ENCODE data around the gene KRT35. TPM values are rescaled to one million over a fixed set of nuclear protein-coding genes. Genes with fewer than 3 reads are reported as not detected.

Gene KRT35
- total and polyA plus RNA-seq, 7 donors = not detected

GRCh38 chr17:41491476-41491875 is 10.5 kb upstream of the KRT35 start:
- Histone ChIP-seq H3K4me1 (no peaks in the 10 kb centered on the region), H3K27me3 (no peaks in the 10 kb centered on the region), H3K27ac (no peak overlapping the region), H3K9me3 (no peaks in the 10 kb centered on the region), H3K4me3 (no peak overlapping the region), H3K36me3 (no peaks in the 10 kb centered on the region)
- WGBS, 2 donors = 39 to 60% methylated on average over 2 of the region's 2 CpGs
- intact Hi-C loops (cut with DNase I) = no loop called here
- DNase-seq = no peak
- TF ChIP-seq EP300 (IDR thresholded peaks at IDR 0.05) (no peak), CTCF (IDR thresholded peaks at IDR 0.05) (no peak), POLR2AphosphoS5 (IDR thresholded peaks at IDR 0.05) (no peak), POLR2A (IDR thresholded peaks at IDR 0.05) (no peak)

- intact Hi-C loops (cut with DNase I) = no loop called here
- H3K9me3 ChIP-seq = no peaks in the 10 kb centered on the region
- no peak for DNase-seq
- 29 to 58% methylated on average over 10 of the region's 10 CpGs for WGBS, 2 donors
- TF ChIP-seq POLR2A (IDR thresholded peaks at IDR 0.05) (no peak), EP300 (IDR thresholded peaks at IDR 0.05) (no peak), CTCF (IDR thresholded peaks at IDR 0.05) (no peak), POLR2AphosphoS5 (IDR thresholded peaks at IDR 0.05) (no peak)
- H3K36me3 ChIP-seq = no peaks in the 10 kb centered on the region
- H3K4me3 ChIP-seq = no peak overlapping the region
- H3K4me1 ChIP-seq = no peaks in the 10 kb centered on the region
- H3K27ac ChIP-seq = no peak overlapping the region
- H3K27me3 ChIP-seq = no peaks in the 10 kb centered on the region
Measured at GRCh38 chr17:41490000-41490990, 9.3 kb upstream of the KRT35 start.

DNA sequence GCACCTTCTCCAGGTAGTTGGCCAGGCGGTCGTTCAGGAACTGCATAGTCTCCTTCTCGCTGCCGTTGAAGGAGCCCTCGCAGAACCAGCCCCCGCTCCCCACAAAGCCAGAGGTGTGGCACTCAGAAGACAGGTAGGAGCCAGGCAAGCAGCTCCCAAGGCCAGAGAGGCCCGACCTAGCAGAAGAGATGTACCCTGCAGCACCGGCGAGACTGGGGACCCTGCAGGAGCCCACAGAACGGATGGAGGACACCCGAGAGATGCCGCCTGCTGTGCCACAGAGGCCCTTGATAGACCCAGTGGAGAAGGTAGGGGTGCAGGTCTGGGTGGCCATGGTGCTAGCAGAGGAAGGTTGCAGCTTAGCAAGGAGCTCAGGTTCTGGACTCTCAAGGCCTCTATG is 8.6 kb upstream of the KRT35 start, which contains the start of gene KRT36:
Gene KRT36 (minus strand): TSS at position 380 of the 400 bp plus-strand sequence. CDS start 46 bp downstream, at position 334.
- H3K4me3 ChIP-seq = no peak within 1 kb of the TSS
- no peak within 1 kb of the TSS for H3K27ac ChIP-seq
- intact Hi-C loops (cut with DNase I) = no loop called here
- 90 to 95% methylated on average over 12 of the region's 12 CpGs for WGBS, 2 donors
- H3K9me3 ChIP-seq = no peaks in the 10 kb centered on the region
- H3K36me3 ChIP-seq = no peaks in the 10 kb centered on the region
- no peaks in the 10 kb centered on the region for H3K4me1 ChIP-seq
- no peak for DNase-seq
- TF ChIP-seq CTCF (IDR thresholded peaks at IDR 0.05) (no peak), EP300 (IDR thresholded peaks at IDR 0.05) (no peak), POLR2A (IDR thresholded peaks at IDR 0.05) (no peak), POLR2AphosphoS5 (IDR thresholded peaks at IDR 0.05) (no peak)
- no peaks in the 10 kb centered on the region for H3K27me3 ChIP-seq

- Histone ChIP-seq H3K4me3 (no peak overlapping the region), H3K36me3 (no peaks in the 10 kb centered on the region), H3K4me1 (no peaks in the 10 kb centered on the region), H3K27ac (no peak overlapping the region), H3K27me3 (no peaks in the 10 kb centered on the region), H3K9me3 (no peaks in the 10 kb centered on the region)
- no peak for TF ChIP-seq POLR2A (IDR thresholded peaks at IDR 0.05)
- TF ChIP-seq CTCF (IDR thresholded peaks at IDR 0.05) = peak in 1 of 4 experiments; percentile 27
- TF ChIP-seq POLR2AphosphoS5 (IDR thresholded peaks at IDR 0.05) = no peak
- TF ChIP-seq EP300 (IDR thresholded peaks at IDR 0.05) = no peak
- intact Hi-C loops (cut with DNase I) = no loop called here
- no peak for DNase-seq
- WGBS, 2 donors = 60 to 62% methylated on average over 29 of the region's 29 CpGs
Measured at GRCh38 chr17:41486809-41487530, 6.0 kb upstream of the KRT35 start.
